Thoracic aorta (tissue), 2 donors: Measurements from ENCODE around the gene RPS19. TPM values are rescaled to one million over a fixed set of nuclear protein-coding genes. Genes with fewer than 3 reads are reported as not detected.

Experiments used
- ATAC-seq: fragments of 150-250 bp; one replicate; pipeline ENCODE4 v1.8.0; 2017; ENCODE audit warnings: low read depth; ENCODE audit not compliant: insufficient number of reproducible peaks, low FRiP score
- DNase-seq: peaks from one replicate; pipeline ENCODE4 v3.0.0-alpha.2; 2020; ENCODE audit warnings: low spot score
- H3K27ac ChIP-seq, 2 donors: fragments of 200-600 bp; sonication (generic); 1 replicate in 1 of 2; 2 replicates in 1 of 2; pipeline ENCODE4 v1.5.1; 2016; ENCODE audit warnings: mild to moderate bottlenecking in 2 of 2, moderate library complexity in 2 of 2
- H3K27me3 ChIP-seq: fragments of 200-600 bp; sonication (generic); replicated peaks from 2 replicates; pipeline ENCODE4 v1.6.0; 2016; ENCODE audit warnings: mild to moderate bottlenecking; ENCODE audit not compliant: insufficient read depth
- H3K36me3 ChIP-seq: fragments of 200-600 bp; sonication (generic); one replicate; pipeline ENCODE4 v1.5.1; 2016
- H3K4me1 ChIP-seq, 2 donors: fragments of 200-600 bp; sonication (generic); 1 replicate in 1 of 2; 2 replicates in 1 of 2; pipeline versions ENCODE4 v1.5.1 to v1.6.0; 2016; ENCODE audit warnings: low read depth in 2 of 2, mild to moderate bottlenecking in 1 of 2; ENCODE audit not compliant: control insufficient read depth in 1 of 2
- H3K4me3 ChIP-seq: fragments of 200-600 bp; sonication (generic); 2 replicates; pipeline ENCODE4 v1.5.1; 2016; ENCODE audit warnings: mild to moderate bottlenecking
- H3K9me3 ChIP-seq: fragments of 200-600 bp; sonication (generic); 2 replicates; pipeline ENCODE4 v1.5.1; 2016
- CTCF ChIP-seq: fragments of 200-600 bp; sonication (generic); IDR thresholded peaks from one replicate; pipeline ENCODE4 v1.5.1; 2019; ENCODE audit warnings: antibody characterized with exemption
- total RNA-seq, 2 donors: library from RNA; depleted of rRNA; stranded (reverse); fragments of >200 nt; gene quantifications; one replicate each; pipeline versions ENCODE4 v1.1.0 to v1.2.3, GENCODE V29; 2016

The RPS19 gene
- total RNA-seq, 2 donors from 2014 or later, result 347 to 429 TPM

GRCh38 chr19:41917676-41918075 is 57.6 kb downstream of the RPS19 start:
- ATAC-seq, result no peak
- H3K9me3 ChIP-seq, result no peaks in the 10 kb centered on the region

GRCh38 chr19:41918095-41918494 is 58.0 kb downstream of the RPS19 start:
- Histone ChIP-seq H3K27me3 (peaks cover 21% of the 10 kb centered on the region), H3K36me3 (no peaks in the 10 kb centered on the region), H3K4me1 (no peaks in the 10 kb centered on the region), H3K27ac (no peak overlapping the region), H3K9me3 (no peaks in the 10 kb centered on the region), H3K4me3 (no peak overlapping the region)
- no peak for ATAC-seq
- no peak for DNase-seq
- no peak for TF ChIP-seq CTCF

More at GRCh38 chr19:41917676-41918075, 57.6 kb downstream of the RPS19 start:
- no peak for DNase-seq
- Histone ChIP-seq H3K4me1 (no peaks in the 10 kb centered on the region), H3K27ac (no peak overlapping the region), H3K4me3 (no peak overlapping the region), H3K36me3 (no peaks in the 10 kb centered on the region), H3K27me3 (peaks cover 16% of the 10 kb centered on the region)
- TF ChIP-seq CTCF, result no peak

GRCh38 chr19:41918653-41919244 is 58.7 kb downstream of the RPS19 start:
- Histone ChIP-seq H3K4me1 (no peaks in the 10 kb centered on the region), H3K27ac (no peak overlapping the region), H3K4me3 (no peak overlapping the region), H3K27me3 (peaks cover 20% of the 10 kb centered on the region), H3K9me3 (no peaks in the 10 kb centered on the region), H3K36me3 (no peaks in the 10 kb centered on the region)
- ATAC-seq (no peak), DNase-seq (no peak)
- no peak for TF ChIP-seq CTCF

- H3K9me3 ChIP-seq, result no peaks in the 10 kb centered on the region
- no peaks in the 10 kb centered on the region for H3K36me3 ChIP-seq
- no peak overlapping the region for H3K4me3 ChIP-seq
- ATAC-seq (no peak), DNase-seq (no peak)
- H3K27me3 ChIP-seq, result peaks cover 14% of the 10 kb centered on the region
- no peak overlapping the region for H3K27ac ChIP-seq
- TF ChIP-seq CTCF, result no peak
- H3K4me1 ChIP-seq, result no peaks in the 10 kb centered on the region
Measured at GRCh38 chr19:41919948-41920712, 60.1 kb downstream of the RPS19 start.

GRCh38 chr19:41920882-41921576 is 61.0 kb downstream of the RPS19 start:
- Histone ChIP-seq H3K9me3 (no peaks in the 10 kb centered on the region), H3K4me3 (no peak overlapping the region), H3K27me3 (peaks cover 10% of the 10 kb centered on the region), H3K36me3 (no peaks in the 10 kb centered on the region), H3K4me1 (no peaks in the 10 kb centered on the region), H3K27ac (no peak overlapping the region)
- ATAC-seq (no peak), DNase-seq (no peak)
- TF ChIP-seq CTCF, result no peak
